GM19025 (cell line): ENCODE measurements around the gene VDAC1.

Experiments used
- ATAC-seq: cut with Tn5 transposase; IDR thresholded peaks from one replicate; pipeline ENCODE4 v1.9.1; 2021; ENCODE audit warnings: mild to moderate bottlenecking, low read depth, moderate library complexity; ENCODE audit not compliant: unreplicated experiment

The VDAC1 gene

DNA sequence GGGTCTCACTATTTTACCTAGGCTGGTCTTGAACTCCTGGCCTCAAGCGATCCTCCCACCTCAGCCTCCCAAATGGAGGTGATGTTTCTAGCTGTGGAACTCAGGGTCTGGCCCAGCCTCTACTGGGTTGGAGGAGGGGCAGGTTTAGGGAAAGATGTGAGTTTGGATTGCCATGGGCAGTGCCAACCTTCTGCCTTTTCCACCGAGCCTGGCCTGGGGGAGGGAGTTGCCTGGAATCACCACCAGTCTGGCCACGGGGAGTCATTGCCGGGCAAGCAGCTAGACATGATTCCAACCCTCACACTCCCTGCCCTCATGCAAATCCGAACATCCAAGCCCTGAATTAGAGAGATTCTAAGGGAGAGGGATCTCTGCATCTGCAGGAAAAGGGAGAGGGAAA, 21.0 kb upstream of the VDAC1 start:
- ATAC-seq = no peak

DNA sequence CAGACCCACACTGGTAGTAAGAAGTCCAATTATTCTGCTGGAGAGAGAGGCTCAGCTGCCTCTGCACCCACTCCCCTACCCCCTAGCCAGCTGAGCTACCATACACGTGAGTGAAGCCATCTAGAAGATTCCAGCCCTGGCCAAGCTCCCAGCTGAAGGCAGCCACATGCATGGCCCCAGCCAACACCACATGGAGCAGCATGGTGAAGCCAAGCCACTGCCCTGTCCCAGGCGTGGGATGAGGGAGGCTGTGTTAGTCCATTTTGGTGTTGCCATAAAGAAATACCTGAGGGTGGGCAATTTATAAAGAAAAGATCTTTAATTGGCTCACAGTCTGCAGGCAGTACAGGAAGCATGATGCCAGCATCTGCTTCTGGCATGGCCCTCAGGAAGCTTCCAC, 20.0 kb upstream of the VDAC1 start:
- ATAC-seq = no peak

DNA sequence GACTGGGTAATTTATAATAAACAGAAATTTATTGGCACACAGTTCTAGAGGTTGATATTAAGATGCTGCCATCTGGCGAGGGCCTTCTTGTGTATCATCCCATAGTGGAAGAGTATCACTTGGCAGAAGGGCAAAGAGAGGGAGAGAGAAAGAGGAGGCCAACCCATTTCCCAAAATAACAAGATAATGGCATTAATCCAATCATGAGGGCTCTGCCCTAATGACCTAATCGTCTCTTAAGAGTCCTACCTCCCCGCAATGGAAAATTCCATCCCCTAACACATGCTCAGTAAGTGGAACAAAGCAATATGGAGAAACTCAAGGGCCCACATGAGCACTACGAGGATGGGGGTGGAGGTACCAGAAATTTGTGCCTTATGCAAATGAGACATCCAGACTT, 17.6 kb upstream of the VDAC1 start:
- no peak for ATAC-seq

DNA sequence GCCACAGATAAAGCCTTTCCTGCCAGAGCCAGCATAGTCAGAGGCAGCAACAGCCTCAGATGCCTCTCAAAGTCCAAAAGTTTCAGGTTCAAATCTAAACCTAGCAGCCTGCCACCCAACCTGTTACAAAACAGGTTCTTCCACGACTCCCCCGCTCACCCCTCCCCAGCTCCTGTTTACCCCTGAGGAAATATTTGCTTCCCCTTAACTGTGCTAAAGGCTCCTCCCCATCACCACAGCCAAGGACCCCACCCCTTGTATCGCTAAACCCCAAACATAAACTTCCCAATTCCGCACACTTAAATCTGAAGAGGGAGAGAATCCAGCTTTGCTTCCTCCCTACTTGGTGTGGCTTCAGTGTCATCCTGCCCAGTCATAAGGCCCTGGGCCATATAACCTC, 15.4 kb upstream of the VDAC1 start:
- no peak for ATAC-seq

DNA sequence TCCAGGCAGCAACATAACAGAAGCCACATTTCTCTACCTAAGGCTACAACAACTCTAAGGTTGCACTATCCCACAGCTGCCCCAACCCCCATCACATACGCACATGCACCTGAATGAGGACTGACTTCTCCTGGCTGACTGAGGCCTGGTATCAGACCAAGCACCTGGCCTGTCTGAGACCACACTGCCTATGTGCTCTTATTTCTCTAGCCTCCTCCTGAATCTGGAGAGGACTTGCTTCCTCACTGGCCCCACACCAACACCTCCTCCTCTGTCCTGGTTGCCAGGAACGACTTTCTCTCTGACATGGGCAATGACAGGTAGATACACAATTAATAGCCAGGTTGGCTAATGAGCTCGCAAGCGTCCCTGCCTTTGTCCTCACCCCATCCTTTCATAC, 14.9 kb upstream of the VDAC1 start:
- no peak for ATAC-seq

DNA sequence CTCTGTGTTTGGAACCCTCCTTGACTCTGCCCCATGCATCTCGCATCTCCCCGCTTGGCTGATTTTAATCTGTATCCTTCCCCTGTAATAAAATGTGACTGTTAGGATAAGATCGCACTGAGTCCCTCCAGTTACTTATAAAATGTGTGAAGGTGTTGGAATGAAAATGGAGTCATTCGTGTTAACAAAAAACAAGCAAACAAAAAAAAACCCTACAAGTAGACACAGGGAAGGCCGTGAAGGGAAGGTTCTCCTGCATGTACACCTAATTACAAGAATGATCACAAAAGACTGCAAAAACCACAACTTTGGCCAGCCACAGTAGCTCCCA, 14.2 kb upstream of the VDAC1 start:
- no peak for ATAC-seq

DNA sequence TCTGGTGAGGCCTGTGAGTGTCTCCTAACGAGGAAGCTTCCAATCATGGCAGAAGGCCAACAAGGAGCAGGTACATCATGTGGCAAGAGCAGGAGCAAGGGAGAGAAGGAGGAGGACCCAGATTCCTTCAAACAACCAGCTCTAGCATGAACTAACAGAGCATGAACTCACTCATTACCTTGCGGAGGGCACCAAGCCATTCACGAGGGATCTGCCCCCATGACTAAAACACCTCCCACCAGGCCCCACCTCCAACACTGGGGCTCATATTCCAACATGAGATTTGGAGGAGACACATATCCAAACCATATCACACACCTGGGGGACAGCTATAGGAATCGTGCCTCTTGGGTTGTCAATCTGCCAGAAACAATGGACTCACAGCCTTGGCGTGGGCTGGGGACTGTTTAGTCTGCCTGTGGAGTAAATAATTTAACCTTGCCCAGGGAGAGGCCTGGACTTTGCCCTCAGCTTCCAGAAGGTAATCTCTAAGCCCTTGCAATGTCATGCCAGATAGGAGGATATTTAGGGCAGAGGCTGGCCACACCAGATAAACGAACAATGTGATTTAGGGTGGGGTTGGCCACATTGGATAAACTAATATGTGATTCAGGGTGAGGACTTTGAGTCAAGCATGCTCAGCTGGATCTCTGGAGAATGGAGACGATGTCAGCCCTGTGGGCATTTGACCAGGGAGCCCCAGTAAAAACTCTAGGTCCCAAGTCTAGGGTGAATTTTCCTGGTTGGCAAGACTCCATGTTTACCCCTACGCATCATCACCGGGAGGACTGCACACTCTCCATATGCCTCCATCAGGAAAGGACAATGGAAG, 13.6 kb upstream of the VDAC1 start:
- ATAC-seq = no peak

DNA sequence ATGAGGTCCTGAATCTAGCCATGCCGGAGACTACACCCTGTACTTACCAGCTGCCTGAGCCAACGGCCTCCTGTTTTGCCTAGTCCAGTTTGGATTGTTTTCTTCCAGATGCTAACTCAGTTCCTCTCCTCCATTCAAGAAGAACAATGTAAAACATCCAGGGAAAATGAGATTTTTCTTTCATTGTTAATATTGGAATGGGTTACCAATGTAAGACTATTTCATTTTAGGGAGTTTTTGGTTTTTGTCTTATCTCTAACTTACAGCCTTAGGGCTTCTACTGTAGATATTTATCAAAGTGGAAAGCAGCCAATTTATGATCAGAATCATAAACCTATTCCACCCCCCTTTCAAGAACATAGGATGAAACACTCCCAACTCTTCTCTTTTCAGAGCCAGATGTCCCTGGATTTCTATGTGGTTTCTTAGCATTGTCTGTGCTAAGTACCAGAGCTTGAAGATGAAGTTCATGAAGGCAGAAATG, 3.5 kb upstream of the VDAC1 start:
- ATAC-seq = no peak

DNA sequence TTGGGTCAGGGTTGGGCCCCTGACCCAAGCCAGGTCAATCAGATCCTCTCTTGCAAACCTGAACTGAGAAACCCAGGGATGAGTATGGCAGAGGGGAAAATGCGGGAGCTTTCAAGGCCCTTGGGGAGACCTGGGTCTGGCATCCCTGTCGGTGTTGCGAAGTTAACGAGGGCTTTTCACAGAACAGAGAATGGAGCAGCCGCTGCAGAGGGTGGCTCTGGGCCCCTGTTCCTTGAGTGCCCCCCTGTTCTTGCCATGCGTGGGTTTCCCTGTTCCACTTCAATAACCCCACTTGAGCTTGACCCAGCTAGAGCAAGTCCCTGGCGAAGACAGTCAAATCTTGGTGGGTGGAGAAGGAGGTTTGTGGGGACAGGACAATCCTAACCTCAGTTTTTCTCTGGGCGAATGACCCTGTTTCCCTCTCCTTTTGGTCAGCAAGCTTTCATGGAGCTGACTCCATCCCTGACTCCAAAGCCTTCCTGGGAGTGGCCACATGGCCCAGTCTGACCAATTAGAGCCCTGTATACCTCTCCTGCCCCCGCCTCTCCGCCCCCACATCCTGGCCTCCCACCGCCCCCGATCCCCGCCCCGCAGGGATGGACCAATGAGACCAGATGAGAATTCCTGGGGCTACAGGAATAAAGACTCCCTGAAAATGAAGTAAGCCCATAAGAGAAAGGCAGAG, 2.9 kb upstream of the VDAC1 start:
- ATAC-seq = no peak

DNA sequence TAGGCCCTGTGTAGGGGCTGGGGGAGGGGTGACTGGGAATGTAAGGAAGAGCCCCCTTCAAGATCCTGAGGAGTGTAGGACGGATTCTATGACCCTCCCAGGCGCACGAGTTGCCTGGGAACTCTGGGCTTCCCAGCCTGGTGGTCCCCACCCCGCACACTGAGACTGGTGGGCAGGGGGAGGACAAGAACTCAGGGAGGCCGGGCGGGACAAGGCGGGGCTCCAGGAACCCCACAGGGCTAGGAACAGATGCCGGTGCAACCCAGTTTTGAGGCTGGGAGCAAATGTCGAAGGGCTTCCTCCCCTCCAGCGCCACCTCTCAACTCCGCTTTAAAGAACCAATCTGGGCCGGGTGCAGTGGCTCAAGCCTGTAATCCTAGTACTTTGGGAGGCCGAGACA, 1.3 kb upstream of the VDAC1 start:
- ATAC-seq = no peak

DNA sequence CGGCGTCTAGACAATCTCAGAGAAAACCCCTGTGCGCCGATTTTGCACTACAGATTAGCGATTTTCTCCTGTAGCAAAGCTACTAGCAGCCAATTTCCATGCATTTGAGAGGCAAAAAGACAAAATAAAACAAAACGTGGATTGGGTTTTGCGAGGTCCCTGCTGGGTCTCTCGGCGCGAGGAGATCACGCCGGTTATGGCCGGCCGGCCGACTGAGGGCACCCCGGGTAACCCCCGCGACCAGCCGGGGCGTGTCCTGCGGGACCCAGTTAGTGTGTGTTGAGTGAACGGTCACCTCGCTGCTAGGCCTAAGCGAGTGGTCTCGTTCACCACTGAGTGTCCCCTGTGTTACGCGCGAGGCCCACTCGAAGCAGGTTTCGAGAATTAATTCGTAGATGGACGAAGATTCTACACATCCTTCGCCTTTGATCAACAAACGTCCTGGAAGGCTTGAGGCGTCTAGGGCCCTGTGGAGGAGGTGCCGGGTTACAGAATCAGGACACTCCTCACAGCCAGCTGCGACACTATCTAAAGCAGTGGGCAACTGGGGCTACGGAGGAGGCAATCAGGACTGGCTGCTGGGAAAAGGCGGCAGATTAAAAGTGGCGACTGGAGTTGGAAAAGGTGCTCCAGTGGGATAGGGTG, 764 bp upstream of the VDAC1 start:
- ATAC-seq = no peak

DNA sequence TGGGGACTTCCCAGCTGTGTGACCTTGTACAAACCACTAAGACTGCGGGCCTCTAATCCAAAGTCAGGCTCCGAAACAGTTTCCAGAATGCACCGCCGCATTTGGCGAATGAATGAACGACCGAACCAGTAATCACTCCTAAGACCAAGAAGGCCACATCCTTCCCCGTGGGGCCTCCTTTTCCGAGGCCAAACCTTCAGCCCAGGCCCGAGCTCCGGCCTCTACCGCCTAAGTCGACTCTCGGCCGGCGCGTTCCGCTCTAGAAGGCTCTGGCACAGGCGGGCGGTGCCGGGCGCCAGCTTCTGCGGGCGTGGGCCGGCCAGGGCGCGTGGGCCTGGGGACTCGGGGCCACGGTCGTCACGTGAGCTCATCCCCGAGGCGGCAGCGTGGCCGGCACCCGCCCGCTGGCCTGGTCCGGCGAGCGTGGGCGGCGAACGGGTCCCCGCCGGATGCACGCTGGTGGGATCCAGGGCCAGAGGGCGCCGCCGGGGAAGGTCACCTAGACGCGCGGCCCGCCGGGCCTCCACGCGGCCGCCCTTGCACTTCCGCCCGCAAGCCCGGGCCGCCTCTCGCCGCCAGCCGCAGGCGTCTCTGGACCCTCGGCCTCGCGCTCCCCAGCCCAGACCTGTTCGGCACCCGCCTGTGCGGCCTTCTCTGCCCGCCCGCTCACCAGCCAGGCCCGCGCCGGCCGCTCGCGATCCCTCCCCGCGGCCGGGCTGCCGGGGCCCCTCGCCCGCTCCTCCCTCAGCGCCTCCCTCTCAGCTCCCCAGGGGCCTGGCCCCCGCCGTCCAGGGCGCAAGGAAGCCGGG, 754 bp downstream of the VDAC1 start:
- ATAC-seq = peak; percentile 37

DNA sequence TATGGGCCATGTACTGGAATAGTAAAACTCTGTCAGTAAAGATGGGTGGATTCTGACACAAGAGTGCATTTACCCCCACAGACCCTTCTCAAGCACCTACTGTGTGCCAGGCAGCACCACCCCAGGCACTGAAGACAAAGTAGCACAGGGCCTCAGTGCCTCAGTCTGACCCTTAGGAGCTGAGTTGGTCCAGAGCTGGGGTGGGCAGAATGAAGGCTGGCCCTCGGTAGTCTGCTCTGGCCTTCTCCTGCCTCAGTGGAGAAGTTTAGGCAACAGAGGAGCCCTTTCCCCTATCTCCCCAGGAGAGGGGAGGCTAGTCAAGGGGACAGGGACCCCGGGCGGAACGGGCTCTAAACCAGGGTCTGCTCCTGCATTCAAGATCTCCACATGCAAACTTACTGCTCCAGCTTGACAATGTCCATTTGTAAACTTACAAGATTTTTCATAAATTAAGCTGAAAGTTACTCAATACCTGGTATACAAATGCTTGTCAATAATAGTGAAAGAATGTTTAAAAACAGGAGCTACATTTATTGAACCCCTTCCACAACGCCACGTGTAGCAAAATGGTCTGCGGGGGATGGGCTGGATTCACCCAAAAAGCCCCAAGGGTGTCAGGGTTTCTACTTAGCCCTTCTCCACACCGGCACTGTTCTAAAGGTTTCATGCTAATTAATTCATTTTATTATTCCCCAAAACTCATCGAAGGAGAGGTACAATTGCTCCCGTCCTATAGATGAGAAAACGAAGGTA, 1.5 kb downstream of the VDAC1 start:
- no peak for ATAC-seq

DNA sequence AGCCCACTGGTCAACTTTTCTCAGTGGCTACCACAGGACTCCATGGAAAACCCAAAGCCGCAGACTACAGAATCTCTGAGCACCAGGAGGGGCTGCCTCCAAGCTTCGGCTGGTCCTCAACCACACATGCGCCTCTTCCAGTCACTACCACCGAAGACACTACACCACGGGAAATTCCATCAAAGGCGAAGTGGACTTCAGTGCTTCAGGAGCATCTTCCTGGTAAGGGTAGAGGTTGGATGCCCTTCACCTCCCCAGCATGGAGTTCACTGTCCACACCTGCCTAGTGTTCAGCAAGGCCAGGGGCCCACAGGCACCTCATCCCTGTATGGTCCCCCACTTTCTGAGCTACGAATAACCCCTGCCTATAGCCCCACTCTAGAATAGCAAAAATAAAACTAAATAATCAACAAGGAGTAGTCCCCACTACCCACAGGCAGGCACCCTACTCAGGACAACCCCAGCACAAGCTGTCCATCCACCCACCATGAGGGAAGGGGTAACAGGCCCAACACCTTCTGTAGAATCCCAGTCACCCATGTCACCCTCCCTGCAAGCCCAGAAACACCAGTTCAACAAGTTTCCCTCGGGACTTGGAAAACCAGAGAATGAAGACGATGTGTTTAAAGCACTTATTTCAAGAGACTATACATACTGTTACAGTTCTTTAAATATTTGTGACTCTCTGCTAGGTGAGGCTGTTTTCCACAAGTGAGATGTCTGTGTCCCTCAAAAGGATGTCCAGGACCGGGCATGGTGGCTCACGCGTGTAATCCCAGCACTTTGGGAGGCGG, 2.6 kb downstream of the VDAC1 start:
- no peak for ATAC-seq

DNA sequence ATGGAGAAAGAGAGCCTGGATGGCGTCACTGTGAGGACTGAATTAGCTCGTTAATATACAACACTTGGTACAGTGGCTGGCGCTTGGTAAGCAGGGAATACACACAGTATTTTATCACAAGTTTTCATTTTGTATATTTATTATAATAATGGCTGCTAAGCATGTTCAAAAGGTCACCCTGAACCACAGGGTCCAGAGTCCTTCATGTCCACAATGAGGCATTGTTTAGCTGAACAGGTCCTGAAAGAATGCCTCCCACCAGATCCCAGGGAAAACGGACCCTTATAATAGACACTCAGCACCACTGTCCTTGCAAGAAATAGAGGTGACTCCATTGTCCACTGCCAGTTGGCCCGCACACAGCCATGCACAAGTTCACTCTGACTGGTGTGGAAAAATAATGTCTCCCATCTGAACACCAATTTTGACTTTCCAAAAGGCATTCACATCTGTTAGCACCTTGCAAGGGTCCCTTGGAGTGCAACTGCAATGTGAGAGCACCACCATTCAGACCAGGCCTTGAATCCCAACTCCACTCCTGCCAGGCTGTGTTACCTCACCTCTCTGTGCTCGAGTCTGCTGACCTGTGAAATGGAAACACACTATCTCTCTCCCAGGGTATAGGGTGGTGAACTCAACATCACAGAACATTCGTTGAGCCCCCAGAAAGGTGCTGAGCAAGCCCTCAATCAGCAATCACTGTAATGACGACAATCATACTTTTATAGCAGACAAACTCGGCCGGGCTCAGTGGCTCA, 3.9 kb downstream of the VDAC1 start:
- ATAC-seq = no peak

DNA sequence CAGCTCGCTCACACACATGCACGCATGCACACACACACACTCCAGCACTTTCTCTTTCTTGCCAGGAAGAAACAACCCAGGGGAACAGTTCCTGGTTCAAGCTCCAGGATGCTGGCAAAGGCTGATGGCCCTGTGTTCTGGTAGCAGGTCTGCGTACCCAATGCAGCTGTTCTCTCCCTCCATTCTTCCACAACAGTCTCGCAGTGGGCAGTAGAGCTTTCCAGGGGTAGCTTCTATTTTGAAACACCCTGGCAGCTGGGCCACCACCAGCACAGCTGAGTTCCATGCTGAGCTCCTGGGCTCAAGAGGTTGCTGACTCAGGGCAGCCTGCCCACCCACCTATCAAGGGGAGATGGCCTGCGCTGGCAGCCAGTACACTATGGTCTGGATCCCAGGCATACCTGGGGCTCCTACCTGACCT, 4.7 kb downstream of the VDAC1 start:
- ATAC-seq = no peak

DNA sequence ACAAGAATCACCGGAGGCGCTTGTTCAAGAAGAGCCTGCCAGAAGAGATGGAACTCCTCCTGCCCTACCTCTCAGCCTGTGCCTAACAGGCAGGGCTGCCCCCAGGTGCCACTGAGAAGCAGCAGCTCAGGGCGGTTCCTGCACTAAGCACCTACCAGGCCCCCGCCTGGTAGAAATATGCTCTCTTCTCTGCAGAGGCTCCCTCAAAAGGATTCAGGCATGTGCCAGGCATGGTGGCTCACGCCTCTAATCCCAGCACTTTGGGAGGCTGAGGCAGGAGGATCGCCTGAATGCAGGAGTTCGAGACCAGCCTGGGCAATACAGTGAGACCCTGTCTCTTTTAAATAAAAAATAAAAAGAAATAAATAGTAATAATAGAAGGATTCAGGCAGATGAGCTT, 6.0 kb downstream of the VDAC1 start:
- ATAC-seq = no peak

DNA sequence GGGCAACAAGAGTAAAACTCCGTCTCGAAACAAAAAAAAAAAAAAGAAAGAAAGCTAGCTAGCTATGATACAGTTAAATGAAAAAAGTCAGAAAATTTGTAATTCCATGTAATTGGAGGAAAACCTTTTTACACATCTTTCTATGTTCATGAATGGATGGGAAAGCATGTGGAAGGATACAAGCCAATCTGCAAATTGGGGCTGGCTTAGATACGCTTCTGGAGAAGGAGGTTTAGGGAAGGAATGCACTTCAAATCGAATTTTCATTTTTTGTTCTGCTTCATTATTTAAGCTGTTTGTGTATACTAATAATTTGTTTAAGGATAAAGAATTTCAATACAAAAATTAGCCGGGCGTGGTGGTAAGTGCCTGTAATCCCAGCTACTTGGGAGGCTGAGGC, 6.7 kb downstream of the VDAC1 start:
- no peak for ATAC-seq
